Neuron (in vitro differentiated cells): ENCODE measurements around the gene AFDN.
"Not testable (repeated sequence)": the region's sequence is repeated elsewhere in the genome, so short reads cannot be mapped to it uniquely, and the experiment has no call there.

ENCODE experiments used
- H2AFZ ChIP-seq: one replicate; pipeline ENCODE4 v1.6.1; 2013; ENCODE audit warnings: low read depth, mild to moderate bottlenecking, inconsistent platforms, low read length, moderate library complexity
- H3K27me3 ChIP-seq: one replicate; pipeline ENCODE4 v1.6.1; 2013; ENCODE audit warnings: low read length; ENCODE audit not compliant: insufficient read depth
- H3K36me3 ChIP-seq: one replicate; pipeline ENCODE4 v1.6.1; 2013; ENCODE audit warnings: low read length; ENCODE audit not compliant: insufficient read depth
- H3K4me1 ChIP-seq: one replicate; pipeline ENCODE4 v1.6.1; 2013; ENCODE audit warnings: low read length; ENCODE audit not compliant: insufficient read depth
- H3K4me3 ChIP-seq: 2 replicates; pipeline ENCODE4 v1.5.1; 2013; ENCODE audit warnings: mild to moderate bottlenecking, low read length, moderate library complexity
- H3K9me3 ChIP-seq: one replicate; pipeline ENCODE4 v1.6.1; 2013; ENCODE audit warnings: low read length

The AFDN gene

DNA sequence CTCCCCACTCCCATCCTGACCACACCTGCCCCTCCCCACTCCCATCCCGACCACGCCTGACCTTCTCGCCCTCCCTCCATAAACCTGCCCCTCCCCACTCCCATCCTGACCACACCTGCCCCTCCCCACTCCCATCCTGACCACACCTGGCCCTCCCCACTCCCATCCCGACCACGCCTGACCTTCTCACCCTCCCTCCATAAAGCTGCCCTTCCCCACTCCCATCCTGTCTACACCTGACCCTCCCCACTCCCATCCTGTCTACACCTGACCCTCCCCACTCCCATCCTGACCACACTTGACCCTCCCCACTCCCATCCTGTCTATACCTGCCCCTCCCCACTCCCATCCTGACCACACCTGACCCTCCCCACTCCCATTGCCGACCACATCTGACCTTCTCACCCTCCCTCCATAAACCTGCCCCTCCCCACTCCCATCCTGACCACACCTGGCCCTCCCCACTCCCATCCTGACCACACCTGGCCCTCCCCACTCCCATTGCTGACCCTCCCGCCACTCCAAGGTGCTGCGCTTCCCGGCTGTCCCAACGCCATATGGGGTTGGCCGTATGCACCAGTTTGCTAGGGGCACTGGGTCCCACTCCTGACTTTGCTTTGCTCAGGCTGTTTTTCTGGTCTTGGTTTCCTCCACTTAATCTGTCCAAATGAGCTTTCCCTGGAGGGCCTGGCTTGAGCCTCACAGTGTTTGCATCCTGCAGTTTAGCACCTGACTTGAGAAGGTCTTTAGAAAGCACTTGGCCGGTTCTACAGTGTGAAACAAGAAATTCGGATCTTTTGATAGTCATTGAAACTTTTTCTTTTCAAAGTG is 173.7 kb downstream of the AFDN start:
- Histone ChIP-seq H2AFZ (no peak overlapping the region), H3K36me3 (no peaks in the 10 kb centered on the region), H3K27me3 (no peaks in the 10 kb centered on the region), H3K4me3 (no peak overlapping the region), H3K9me3 (peaks cover 2% of the 10 kb centered on the region), H3K4me1 (no peaks in the 10 kb centered on the region)

DNA sequence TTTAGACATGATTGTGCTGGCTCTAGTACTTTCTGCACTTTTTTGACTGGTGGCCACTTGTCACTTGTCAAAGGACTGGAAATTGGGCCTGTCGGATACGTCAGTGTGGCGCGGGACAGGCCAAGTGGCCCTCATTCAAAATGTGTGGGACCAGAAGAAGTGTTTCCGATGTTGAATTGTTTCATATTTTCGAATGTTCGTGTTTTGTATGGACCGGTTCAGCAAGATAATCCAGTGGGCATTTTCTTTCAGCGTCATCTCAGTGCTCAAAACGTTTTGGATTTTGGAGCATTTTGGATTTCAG is 174.3 kb downstream of the AFDN start:
- no peak overlapping the region for H2AFZ ChIP-seq
- no peaks in the 10 kb centered on the region for H3K4me1 ChIP-seq
- no peaks in the 10 kb centered on the region for H3K36me3 ChIP-seq
- no peak overlapping the region for H3K4me3 ChIP-seq
- peaks cover 3% of the 10 kb centered on the region for H3K9me3 ChIP-seq
- H3K27me3 ChIP-seq, result no peaks in the 10 kb centered on the region

DNA sequence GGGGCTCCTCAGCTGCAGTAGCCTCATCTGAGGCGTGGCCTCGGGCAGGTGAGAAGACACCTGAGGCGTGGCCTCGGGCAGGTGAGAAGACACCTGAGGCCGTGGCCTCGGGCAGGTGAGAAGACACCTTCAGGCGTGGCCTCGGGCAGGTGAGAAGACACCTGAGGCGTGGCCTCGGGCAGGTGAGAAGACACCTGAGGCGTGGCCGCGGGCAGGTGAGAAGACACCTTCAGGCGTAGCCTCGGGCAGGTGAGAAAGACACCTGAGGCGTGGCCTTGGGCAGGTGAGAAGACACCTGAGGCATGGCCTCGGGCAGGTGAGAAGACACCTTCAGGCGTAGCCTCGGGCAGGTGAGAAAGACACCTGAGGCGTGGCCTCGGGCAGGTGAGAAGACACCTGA is 174.8 kb downstream of the AFDN start:
- H3K4me3 ChIP-seq, H3K9me3 ChIP-seq, H3K36me3 ChIP-seq, H3K27me3 ChIP-seq, H2AFZ ChIP-seq, H3K4me1 ChIP-seq: not testable (repeated sequence)

DNA sequence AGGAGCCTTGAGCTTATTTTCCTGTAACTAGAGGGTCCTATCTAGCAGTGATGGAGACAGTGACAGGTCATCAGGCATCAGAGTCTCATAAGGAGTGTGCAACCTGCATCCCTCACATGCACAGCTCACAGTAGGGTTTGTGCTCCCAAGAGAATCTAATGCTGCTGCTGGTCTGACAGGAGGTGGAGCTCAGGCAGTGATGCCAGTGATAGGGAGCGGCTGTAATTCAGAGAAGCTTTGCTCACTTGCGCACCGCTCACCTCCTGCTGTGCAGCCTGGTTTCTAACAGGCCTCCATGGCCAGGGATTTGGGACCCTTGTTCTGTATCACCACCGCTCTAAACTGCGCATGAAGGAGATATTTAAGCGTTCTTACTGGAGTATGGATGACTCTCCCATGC is 176.1 kb downstream of the AFDN start:
- H3K36me3 ChIP-seq, result no peaks in the 10 kb centered on the region
- H3K27me3 ChIP-seq, result no peaks in the 10 kb centered on the region
- H3K4me1 ChIP-seq, result no peaks in the 10 kb centered on the region
- peaks cover 3% of the 10 kb centered on the region for H3K9me3 ChIP-seq
- H2AFZ ChIP-seq, result no peak overlapping the region
- H3K4me3 ChIP-seq, result no peak overlapping the region

DNA sequence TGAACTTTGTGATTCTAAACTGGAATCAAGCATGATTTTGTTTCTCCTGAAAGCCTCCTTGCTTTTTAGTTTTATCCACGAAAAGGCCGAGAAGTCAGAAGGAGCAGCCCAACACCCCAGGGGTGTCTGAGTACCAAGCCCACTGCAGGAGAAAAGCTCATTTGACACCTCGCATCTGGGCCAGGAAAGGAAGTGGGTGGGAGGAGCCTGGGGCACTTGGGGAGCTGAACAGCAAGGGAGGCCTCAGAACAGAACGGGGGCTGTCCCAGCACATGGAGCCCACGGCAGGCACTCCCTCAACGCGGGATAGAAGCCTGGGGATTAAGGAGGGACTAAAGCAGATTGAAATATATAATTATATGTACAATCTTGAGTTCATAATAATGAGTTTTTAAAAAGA is 177.3 kb downstream of the AFDN start:
- H2AFZ ChIP-seq, result no peak overlapping the region
- H3K9me3 ChIP-seq, result peaks cover 3% of the 10 kb centered on the region
- no peak overlapping the region for H3K4me3 ChIP-seq
- H3K4me1 ChIP-seq, result no peaks in the 10 kb centered on the region
- no peaks in the 10 kb centered on the region for H3K27me3 ChIP-seq
- H3K36me3 ChIP-seq, result no peaks in the 10 kb centered on the region

DNA sequence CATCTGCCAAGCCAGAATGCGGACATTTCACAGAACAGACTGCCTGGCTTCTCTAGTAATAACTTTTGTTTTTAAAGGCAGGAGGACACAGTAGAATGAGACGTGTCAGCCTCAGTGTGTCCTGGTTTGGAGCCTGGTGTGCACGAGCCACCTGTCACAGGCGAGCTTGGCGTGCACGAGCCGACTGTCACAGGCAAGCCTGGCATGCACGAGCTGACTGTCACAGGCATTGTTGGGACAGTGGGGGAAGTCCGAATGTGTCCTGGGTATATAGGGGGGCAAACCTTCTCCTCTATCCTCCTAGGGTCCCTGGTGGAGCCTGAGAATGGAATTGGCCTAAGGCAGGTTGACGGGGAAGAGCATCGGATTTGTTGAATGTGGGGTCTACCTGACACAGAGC is 178.2 kb downstream of the AFDN start:
- Histone ChIP-seq H3K9me3 (peaks cover 3% of the 10 kb centered on the region), H3K4me1 (no peaks in the 10 kb centered on the region), H2AFZ (no peak overlapping the region), H3K36me3 (no peaks in the 10 kb centered on the region), H3K27me3 (no peaks in the 10 kb centered on the region), H3K4me3 (no peak overlapping the region)

DNA sequence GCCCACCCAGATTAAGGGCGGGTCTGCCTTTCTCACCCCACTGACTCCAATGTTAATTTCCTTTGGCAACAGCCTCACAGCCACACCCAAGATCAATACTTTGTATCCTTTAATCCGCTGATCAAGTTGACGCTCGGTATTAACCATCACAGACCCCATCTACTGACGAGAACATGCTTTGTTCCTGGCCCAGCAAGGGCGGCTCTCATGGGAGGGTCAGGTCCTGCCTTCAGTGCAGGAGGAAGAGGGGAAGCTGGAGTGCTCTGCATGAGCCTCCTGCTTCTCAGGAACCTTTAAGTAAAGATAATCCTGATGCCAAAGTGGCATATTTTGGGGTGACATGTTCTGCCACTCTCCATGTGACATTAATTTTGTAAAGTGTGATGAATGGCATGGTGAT is 179.1 kb downstream of the AFDN start:
- no peak overlapping the region for H3K4me3 ChIP-seq
- no peaks in the 10 kb centered on the region for H3K36me3 ChIP-seq
- H3K27me3 ChIP-seq, result no peaks in the 10 kb centered on the region
- H2AFZ ChIP-seq, result no peak overlapping the region
- H3K4me1 ChIP-seq, result no peaks in the 10 kb centered on the region
- peaks cover 3% of the 10 kb centered on the region for H3K9me3 ChIP-seq

DNA sequence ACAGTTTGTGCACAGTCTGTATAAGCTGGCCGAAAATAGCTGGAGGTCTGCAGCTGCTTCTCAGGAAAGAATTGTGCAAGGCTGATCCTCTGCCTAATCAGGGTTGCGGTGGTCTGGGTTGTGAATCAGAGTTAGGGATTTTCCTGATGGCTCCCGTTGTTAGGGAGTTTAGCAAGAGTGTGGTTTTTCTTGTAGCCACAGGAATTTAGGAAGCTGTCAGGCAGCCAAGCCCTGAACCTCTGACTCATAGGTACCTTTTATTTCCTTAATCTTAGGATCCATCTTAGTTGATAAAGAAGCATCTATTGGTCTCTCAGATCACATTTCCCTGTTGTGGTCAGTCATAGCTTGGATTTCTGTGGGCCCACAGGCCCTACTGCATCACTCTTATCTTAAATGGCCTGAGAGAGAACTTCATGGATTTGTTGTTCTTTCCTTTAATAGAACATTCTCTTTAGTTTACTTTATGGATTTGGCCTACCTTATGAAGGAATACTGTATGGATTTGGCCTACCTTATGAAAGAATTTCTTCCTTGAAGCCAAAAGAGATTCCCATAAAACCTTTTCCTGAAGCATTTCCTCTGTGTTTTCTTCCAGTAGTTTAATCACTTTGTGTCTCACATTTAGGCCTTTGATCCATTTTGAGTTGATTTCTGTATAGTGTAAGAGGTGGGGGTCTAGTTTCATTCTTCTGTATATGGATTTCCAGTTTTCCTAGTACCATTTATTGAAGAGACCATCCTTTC is 181.1 kb downstream of the AFDN start:
- Histone ChIP-seq H3K4me3 (no peak overlapping the region), H2AFZ (no peak overlapping the region), H3K4me1 (no peaks in the 10 kb centered on the region), H3K36me3 (no peaks in the 10 kb centered on the region), H3K27me3 (no peaks in the 10 kb centered on the region), H3K9me3 (peaks cover 8% of the 10 kb centered on the region)

DNA sequence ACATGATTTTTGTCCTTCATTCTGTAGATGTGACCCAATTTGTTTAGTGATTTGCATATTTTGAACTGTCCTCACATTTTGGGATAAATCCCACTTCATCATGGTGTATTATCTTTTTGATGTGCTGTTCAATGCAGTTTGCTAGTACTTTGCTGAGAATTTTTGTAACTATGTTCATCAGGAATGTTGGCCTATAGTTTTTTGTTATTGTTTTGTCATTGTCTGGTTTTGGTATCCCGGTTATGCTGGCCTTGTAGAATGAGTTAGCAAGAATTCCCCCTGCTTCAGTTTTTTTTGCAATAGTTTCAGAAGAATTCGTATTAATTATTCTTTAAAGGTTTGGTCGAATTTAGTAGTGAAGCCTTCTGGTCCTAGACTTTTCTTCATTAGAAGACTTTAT is 182.6 kb downstream of the AFDN start:
- H3K27me3 ChIP-seq, result no peaks in the 10 kb centered on the region
- H2AFZ ChIP-seq, result no peak overlapping the region
- H3K4me1 ChIP-seq, result no peaks in the 10 kb centered on the region
- H3K36me3 ChIP-seq, result no peaks in the 10 kb centered on the region
- no peak overlapping the region for H3K4me3 ChIP-seq
- peaks cover 6% of the 10 kb centered on the region for H3K9me3 ChIP-seq

DNA sequence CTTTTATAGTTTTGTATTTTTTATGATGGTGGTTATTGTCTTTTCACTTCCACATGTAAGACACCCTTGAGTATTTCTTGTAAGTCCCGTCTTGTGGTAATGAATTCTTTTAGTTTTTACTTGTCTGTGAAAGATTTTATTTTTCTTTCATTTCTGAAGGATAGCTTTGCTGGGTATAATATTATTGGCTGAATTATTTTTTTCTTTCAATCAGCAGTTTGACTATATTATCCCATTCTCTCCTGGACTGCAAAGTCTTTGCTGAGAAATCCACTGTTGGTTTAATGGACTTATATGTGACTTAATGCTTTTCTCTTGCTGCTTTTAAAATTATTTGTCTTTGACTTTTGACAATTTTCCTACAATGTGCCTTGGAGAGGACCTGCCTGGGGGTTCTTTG is 184.6 kb downstream of the AFDN start:
- Histone ChIP-seq H3K9me3 (peaks cover 5% of the 10 kb centered on the region), H3K4me3 (no peak overlapping the region), H3K36me3 (no peaks in the 10 kb centered on the region), H3K4me1 (no peaks in the 10 kb centered on the region), H3K27me3 (no peaks in the 10 kb centered on the region), H2AFZ (no peak overlapping the region)

DNA sequence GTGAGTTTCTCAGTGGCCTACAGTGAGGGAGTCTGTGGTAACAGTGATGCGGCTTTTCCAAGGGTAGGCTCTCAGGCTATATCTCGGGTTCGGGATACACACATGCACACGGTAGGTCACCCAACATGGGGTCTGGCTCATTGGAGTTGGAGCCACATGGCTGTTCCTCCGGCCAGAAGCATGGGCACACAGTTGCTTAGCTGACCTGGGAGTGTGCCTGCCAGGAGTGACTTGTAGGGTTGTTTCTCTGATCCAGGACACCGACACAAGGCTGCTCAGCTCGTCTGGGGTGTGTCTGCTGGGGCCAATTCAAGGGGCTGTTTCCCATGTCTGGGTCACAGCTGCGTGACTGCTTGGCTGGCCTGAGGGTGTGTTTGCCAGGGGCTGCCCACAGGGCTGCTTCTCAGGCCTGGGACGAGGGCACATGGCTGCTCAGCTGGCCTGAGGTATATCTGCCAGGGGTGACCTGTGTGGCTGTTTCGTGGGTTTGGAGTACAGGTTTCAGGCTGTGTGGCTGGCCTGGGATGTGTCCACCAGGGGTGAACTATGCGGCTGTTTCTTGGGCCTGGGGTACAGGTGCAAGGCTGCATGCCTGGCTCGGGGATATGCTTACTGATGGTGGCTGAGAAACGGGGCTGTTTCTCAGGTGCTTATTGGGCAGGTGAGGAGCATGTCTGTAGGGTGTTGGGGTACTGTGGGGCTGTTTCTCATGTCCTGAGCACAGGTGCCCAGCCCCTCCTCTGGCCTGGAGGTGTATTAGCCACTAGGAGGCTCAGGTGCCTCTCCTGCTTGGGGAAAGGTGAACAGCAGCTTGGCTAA is 185.9 kb downstream of the AFDN start:
- H3K27me3 ChIP-seq, result no peaks in the 10 kb centered on the region
- H3K4me1 ChIP-seq, result no peaks in the 10 kb centered on the region
- H2AFZ ChIP-seq, result no peak overlapping the region
- H3K36me3 ChIP-seq, result no peaks in the 10 kb centered on the region
- H3K4me3 ChIP-seq, result no peak overlapping the region
- H3K9me3 ChIP-seq, result peaks cover 5% of the 10 kb centered on the region

DNA sequence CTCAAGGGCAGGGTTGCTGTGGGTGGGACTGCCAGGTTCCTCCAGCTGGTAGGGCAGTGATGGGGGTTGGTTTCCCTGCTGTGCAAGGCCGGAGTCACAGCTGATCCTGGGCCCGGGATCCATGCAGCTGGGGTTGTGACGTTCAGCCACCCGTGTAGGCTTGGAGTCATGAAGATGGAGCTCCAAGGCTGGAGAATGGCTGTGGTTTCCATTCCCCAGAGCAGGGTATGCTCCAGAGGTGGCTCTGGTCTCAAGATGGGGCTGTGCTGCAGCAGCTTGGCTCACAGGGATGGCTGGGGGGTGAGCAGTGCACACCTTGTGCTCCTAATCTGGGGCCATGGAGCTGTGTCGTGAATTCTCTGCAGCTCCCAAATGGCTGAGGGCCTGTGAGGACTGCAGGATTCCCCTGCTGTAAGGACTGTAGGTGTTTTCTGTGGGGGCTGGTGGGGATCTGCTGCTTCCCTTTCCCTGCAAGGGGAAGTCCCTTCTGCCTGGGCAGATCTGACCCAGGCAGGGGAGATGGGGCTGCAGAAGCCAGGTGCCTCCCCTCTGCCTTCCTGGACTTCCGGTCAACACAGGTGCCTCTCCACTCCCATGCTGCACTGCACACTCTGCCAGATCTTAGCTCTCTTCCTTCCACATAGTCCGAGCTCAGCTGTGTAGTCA is 186.7 kb downstream of the AFDN start:
- Histone ChIP-seq H3K27me3 (no peaks in the 10 kb centered on the region), H3K4me3 (no peak overlapping the region), H2AFZ (no peak overlapping the region), H3K9me3 (peaks cover 8% of the 10 kb centered on the region), H3K4me1 (no peaks in the 10 kb centered on the region), H3K36me3 (no peaks in the 10 kb centered on the region)

DNA sequence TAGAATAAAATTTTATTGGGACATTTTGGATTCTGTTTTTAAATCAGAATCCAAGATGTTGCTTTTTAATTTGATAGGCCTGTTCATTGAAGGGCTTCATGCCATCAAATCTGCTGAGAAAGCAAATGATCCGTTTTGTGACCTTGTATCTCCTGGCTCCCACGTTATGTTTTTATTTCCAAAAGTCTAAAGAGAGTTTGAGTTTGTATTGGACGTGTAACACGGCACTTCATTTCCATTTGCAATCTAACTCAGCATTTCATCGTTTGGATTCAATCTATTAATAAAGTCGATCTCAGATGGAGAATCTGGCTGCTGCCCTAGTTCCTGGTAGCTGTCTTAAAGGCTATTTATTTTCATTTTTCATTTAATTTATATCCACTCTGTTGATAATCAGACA is 187.7 kb downstream of the AFDN start:
- H2AFZ ChIP-seq, result no peak overlapping the region
- H3K4me1 ChIP-seq, result no peaks in the 10 kb centered on the region
- no peaks in the 10 kb centered on the region for H3K36me3 ChIP-seq

More for the DNA sequence above, 187.7 kb downstream of the AFDN start:
- no peaks in the 10 kb centered on the region for H3K27me3 ChIP-seq
- peaks cover 10% of the 10 kb centered on the region for H3K9me3 ChIP-seq
- no peak overlapping the region for H3K4me3 ChIP-seq
